ENCODE data around the gene PXDN.
"Not testable (repeated sequence)": the region's sequence is repeated elsewhere in the genome, so short reads cannot be mapped to it uniquely, and the experiment has no call there.

Gene PXDN

GRCh38 chr2:1625281-1626001, 118.9 kb downstream of the PXDN start:
- no peak for DNase-seq

GRCh38 chr2:1623906-1624445, 120.3 kb downstream of the PXDN start:
- no peak for DNase-seq

GRCh38 chr2:1622521-1623200, 121.7 kb downstream of the PXDN start:
- no peak for DNase-seq

- DNase-seq, result not testable (repeated sequence)
These were observed 122.3 kb downstream of the PXDN start for GRCh38 chr2:1621976-1622375.

- no peak for DNase-seq
These were observed 122.8 kb downstream of the PXDN start for GRCh38 chr2:1621501-1621900.

- no peak for DNase-seq
These were observed 123.3 kb downstream of the PXDN start for GRCh38 chr2:1621041-1621440.

- DNase-seq, result no peak
These were observed 124.2 kb downstream of the PXDN start for GRCh38 chr2:1620081-1620480.

GRCh38 chr2:1619556-1619955, 124.8 kb downstream of the PXDN start:
- no peak for DNase-seq

- no peak for DNase-seq
These were observed 125.3 kb downstream of the PXDN start for GRCh38 chr2:1618974-1619373.

GRCh38 chr2:1618191-1618961, 125.9 kb downstream of the PXDN start:
- DNase-seq, result no peak

GRCh38 chr2:1617425-1618021, 126.8 kb downstream of the PXDN start:
- DNase-seq, result no peak

GRCh38 chr2:1614564-1614963, 129.8 kb downstream of the PXDN start:
- DNase-seq, result no peak

- DNase-seq, result no peak
These were observed 130.5 kb downstream of the PXDN start for GRCh38 chr2:1613731-1614354.

- no peak for DNase-seq
These were observed 131.3 kb downstream of the PXDN start for GRCh38 chr2:1613078-1613445.

GRCh38 chr2:1612391-1613077, 131.8 kb downstream of the PXDN start:
- DNase-seq, result no peak

- DNase-seq, result no peak
These were observed 132.4 kb downstream of the PXDN start for GRCh38 chr2:1611886-1612285.

GRCh38 chr2:1610096-1610485, 134.2 kb downstream of the PXDN start:
- no peak for DNase-seq

GRCh38 chr2:1609485-1610095, 134.7 kb downstream of the PXDN start:
- no peak for DNase-seq

- DNase-seq, result no peak
These were observed 135.3 kb downstream of the PXDN start for GRCh38 chr2:1609040-1609439.

- no peak for DNase-seq
These were observed 136.2 kb downstream of the PXDN start for GRCh38 chr2:1607971-1608688.

Data from activated CD4-positive, alpha-beta T cell treated with anti-CD3 and anti-CD28 coated beads, Interleukin-2, amount 50 U/mL, for 48 hours (primary cell).